Purkinje cell (primary cell): ENCODE measurements around the gene IL2. TPM values are rescaled to one million over a fixed set of nuclear protein-coding genes. Genes with fewer than 3 reads are reported as not detected.

Experiments used
- polyA plus RNA-seq: library from polyadenylated mRNA; unstranded; fragments of >200 nt; fragmentation: Nextera tagmentation; gene quantifications from 2 replicates; pipeline ENCODE4 v1.2.1, GENCODE V29; 2014

IL2 gene
- not detected in 2 replicates for polyA plus RNA-seq

DNA sequence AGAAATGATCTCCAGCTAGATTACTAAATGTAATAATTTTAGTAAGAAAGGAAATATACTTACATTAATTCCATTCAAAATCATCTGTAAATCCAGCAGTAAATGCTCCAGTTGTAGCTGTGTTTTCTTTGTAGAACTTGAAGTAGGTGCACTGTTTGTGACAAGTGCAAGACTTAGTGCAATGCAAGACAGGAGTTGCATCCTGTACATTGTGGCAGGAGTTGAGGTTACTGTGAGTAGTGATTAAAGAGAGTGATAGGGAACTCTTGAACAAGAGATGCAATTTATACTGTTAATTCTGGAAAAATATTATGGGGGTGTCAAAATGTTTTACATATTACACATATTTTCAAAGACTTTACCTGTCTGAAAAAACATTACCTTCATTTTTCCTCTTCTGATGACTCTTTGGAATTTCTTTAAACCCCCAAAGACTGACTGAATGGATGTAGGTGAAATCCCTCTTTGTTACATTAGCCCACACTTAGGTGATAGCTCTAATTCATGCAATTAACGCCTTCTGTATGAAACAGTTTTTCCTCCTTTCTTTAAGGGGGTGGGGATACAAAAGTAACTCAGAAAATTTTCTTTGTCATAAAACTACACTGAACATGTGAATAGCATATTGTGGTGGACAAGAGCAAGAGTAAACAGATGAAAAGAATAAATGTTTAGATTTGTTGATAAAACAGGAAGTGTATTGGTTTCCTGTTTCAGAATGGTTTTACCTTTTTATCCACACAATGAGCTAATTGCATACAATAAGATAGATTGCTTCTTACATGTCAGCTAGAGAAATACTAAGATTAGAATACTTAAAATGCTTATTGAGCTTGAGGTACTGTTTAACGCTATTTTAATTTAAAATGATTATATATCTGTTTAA is at the start of gene IL2:
Gene IL2, minus strand, starts transcription at position 495 of the 886 bp plus-strand sequence. Its CDS starts 285 bp downstream, at position 210.

Other genes with a start within 250 kb of the IL2 start
- not detected in 2 replicates for gene ADAD1, start 77.7 kb downstream of the IL2 start, polyA plus RNA-seq
- gene IL21, start 164.3 kb upstream of the IL2 start, polyA plus RNA-seq = not detected in 2 replicates